ENCODE measurements around the gene CCNB3. TPM values are rescaled to one million over a fixed set of nuclear protein-coding genes. Genes with fewer than 3 reads are reported as not detected.

The CCNB3 gene
- total and polyA plus RNA-seq, 9 of the 15 experiments (the other 6 are each of a cell fraction or from before 2014, with no cell fraction given) = 0.05 to 0.25 (median 0.08) TPM; not detected in 3

DNA sequence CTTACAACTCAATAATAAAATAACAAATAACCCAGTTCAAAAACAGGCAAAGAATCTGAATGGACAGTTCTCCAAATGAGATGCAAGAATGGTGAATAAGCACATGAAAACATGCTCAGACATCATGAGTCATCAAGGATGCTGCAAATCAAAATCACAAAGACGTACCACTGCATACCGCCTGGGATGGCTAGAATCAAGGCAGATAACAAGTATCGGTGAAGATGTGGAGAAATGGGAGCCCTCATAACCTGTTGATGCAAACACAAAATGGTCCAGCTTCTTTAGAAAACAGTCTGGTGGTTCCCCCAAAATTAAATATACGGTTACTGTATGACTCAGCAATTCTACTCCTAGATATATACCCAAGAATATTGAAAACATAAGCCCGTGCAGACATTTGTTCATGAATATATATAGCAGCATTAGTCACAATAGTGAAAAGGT, 36.3 kb upstream of the CCNB3 start:
- DNase-seq (ENCODE audit: extremely low read depth in 1 of 4, low spot score in 3 of 4) (peak in 1 of 4 experiments; percentile 9), ATAC-seq (no peak), FAIRE-seq (no peak)
- ChIA-PET CTCF (ENCODE audit: low intra/inter-chr PET ratio) (no interaction called here), POLR2A (no interaction called here)
- peaks cover 0 to 5% of the 10 kb centered on the region in 2 experiments; a peak in 3 of 5 replicates for H3K4me1 ChIP-seq (replicated peaks in 1 of 2; ENCODE audit: control insufficient read depth in 2 of 2, insufficient read depth in 2 of 2, low read length in 2 of 2)
- H3K4me3 ChIP-seq = no peak overlapping the region
- H3K36me3 ChIP-seq (ENCODE audit: control insufficient read depth, insufficient read depth, low read length) = no peaks in the 10 kb centered on the region
- no peak overlapping the region for H2AFZ ChIP-seq (ENCODE audit: low read depth, low read length)
- intact Hi-C loops (cut with micrococcal nuclease) (no loop called here), in situ Hi-C loops (cut with MboI) (no loop called here)
- H4K20me1 ChIP-seq (replicated peaks; ENCODE audit: control insufficient read depth, insufficient read depth, low read length) = no peaks in the 10 kb centered on the region
- H3K9me1 ChIP-seq (ENCODE audit: control insufficient read depth, insufficient read depth, low read length) = no peaks in the 10 kb centered on the region
- H3K27me3 ChIP-seq (ENCODE audit: control insufficient read depth in 2 of 2, insufficient read depth in 2 of 2, low read length in 2 of 2) = no peaks in the 10 kb centered on the region
- WGBS (ENCODE audit: insufficient coverage, low coverage, missing lambda C conversion rate) = 0% methylated on average over 5 of the region's 5 CpGs
- no peak overlapping the region for H3K27ac ChIP-seq (ENCODE audit: extremely low read depth, low read depth, low read length)
- H3K79me2 ChIP-seq (ENCODE audit: control insufficient read depth, insufficient read depth, low read length) = no peaks in the 10 kb centered on the region
- no peak overlapping the region for H3K9ac ChIP-seq (ENCODE audit: insufficient read depth in 1 of 2, low read depth in 2 of 2, low read length in 2 of 2)
- no peak overlapping the region for H3K4me2 ChIP-seq (ENCODE audit: insufficient read depth, low read length)
- H3K9me3 ChIP-seq (replicated peaks; ENCODE audit: control insufficient read depth, insufficient read depth, low read depth, low read length) = no peaks in the 10 kb centered on the region
- BruUV-seq (replicated peaks) = no TSS peak
- TF ChIP-seq NFE2 (IDR thresholded peaks at IDR 0.05; ENCODE audit: low read depth) (peak; percentile 60), STAT5A (IDR thresholded peaks at IDR 0.05; ENCODE audit: borderline replicate concordance, low read length) (no peak), TAF9B (IDR thresholded peaks at IDR 0.05; ENCODE audit: partially characterized antibody) (no peak), EP400 (IDR thresholded peaks at IDR 0.05) (no peak), ZBTB49 (CRISPR knock-in tag; IDR thresholded peaks at IDR 0.05; ENCODE audit: borderline replicate concordance) (no peak), ZFPM2 (CRISPR knock-in tag; IDR thresholded peaks at IDR 0.05) (no peak), ZNF583 (CRISPR knock-in tag; IDR thresholded peaks at IDR 0.05) (no peak), ZNF79 (CRISPR knock-in tag; IDR thresholded peaks at IDR 0.05; ENCODE audit: low read depth) (no peak), ATF3 (IDR thresholded peaks at IDR 0.05) (peak; percentile 83), ATF3 (CRISPR knock-in tag; conservative IDR thresholded peaks at IDR 0.05) (no peak), ARID4B (CRISPR knock-in tag; IDR thresholded peaks at IDR 0.05) (no peak), ZBED1 (IDR thresholded peaks at IDR 0.05) (no peak)
- TF ChIP-seq, protein P1, sequence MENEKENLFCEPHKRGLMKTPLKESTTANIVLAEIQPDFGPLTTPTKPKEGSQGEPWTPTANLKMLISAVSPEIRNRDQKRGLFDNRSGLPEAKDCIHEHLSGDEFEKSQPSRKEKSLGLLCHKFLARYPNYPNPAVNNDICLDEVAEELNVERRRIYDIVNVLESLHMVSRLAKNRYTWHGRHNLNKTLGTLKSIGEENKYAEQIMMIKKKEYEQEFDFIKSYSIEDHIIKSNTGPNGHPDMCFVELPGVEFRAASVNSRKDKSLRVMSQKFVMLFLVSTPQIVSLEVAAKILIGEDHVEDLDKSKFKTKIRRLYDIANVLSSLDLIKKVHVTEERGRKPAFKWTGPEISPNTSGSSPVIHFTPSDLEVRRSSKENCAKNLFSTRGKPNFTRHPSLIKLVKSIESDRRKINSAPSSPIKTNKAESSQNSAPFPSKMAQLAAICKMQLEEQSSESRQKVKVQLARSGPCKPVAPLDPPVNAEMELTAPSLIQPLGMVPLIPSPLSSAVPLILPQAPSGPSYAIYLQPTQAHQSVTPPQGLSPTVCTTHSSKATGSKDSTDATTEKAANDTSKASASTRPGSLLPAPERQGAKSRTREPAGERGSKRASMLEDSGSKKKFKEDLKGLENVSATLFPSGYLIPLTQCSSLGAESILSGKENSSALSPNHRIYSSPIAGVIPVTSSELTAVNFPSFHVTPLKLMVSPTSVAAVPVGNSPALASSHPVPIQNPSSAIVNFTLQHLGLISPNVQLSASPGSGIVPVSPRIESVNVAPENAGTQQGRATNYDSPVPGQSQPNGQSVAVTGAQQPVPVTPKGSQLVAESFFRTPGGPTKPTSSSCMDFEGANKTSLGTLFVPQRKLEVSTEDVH (IDR thresholded peaks at IDR 0.05; ENCODE audit: low read depth, partially characterized antibody) = no peak

Data from K562 (cell line).